Measurements from ENCODE around the gene ODAD2.

GRCh38 chr10:27998954-27999275, at the start of gene ODAD2:
- no peak for TF ChIP-seq CTCF (conservative IDR thresholded peaks at IDR 0.05; ENCODE audit: low read length)
- TF ChIP-seq EZH2phosphoT487 (IDR thresholded peaks at IDR 0.05; ENCODE audit: borderline replicate concordance), result no peak

All from Loucy (cell line).